Measurements from ENCODE around the gene COTL1. TPM values are rescaled to one million over a fixed set of nuclear protein-coding genes. Genes with fewer than 3 reads are reported as not detected.

Gene COTL1
- total RNA-seq, 1 experiment from 2014 or later = 102 TPM

- H3K9me3 Mint-ChIP-seq = no peaks in the 10 kb centered on the region
- peaks cover 20% of the 10 kb centered on the region; the same call in 1 of the 2 replicates for H3K36me3 Mint-ChIP-seq
- ChIA-PET CTCF (interaction anchor here (0.7 to 1.5 kb wide), 6 partner anchors 9 to 84 kb away, joined by 3 to 5 read pairs (median 3); no protein-coding TSS in a partner anchor), POLR2A (no interaction called here)
- DNase-seq (ENCODE audit: low spot score) (peak; percentile 35), ATAC-seq (peak; percentile 47)
- peak overlapping the region; percentile 51; the same call in 1 of the 2 replicates for H3K27ac Mint-ChIP-seq
- TF ChIP-seq SMAD3 (CRISPR knock-in tag; IDR thresholded peaks at IDR 0.05; ENCODE audit: borderline replicate concordance) (no peak), ZNF219 (CRISPR knock-in tag; IDR thresholded peaks at IDR 0.05; ENCODE audit: borderline replicate concordance) (no peak), HMGXB4 (CRISPR knock-in tag; IDR thresholded peaks at IDR 0.05) (no peak)
- peaks cover 48% of the 10 kb centered on the region for H3K4me1 Mint-ChIP-seq
- H3K27me3 Mint-ChIP-seq (ENCODE audit: low read depth) = no peaks in the 10 kb centered on the region
- no peak overlapping the region for H3K4me3 Mint-ChIP-seq
Measured at GRCh38 chr16:84594725-84595038, 23.2 kb downstream of the COTL1 start.

- Mint-ChIP-seq H3K36me3 (peaks cover 25% of the 10 kb centered on the region), H3K27ac (no peak overlapping the region), H3K27me3 (ENCODE audit: low read depth) (no peaks in the 10 kb centered on the region), H3K9me3 (no peaks in the 10 kb centered on the region), H3K4me1 (peaks cover 42% of the 10 kb centered on the region), H3K4me3 (no peak overlapping the region)
- ATAC-seq (peak; percentile 18; the same call in 1 of the 2 replicates), DNase-seq (ENCODE audit: low spot score) (no peak)
- ChIA-PET CTCF (interaction anchor here (0.5 to 1.5 kb wide), 7 partner anchors 8 to 243 kb away, joined by 3 to 5 read pairs (median 3); no protein-coding TSS in a partner anchor), POLR2A (no interaction called here)
- no peak for TF ChIP-seq ZBTB21 (CRISPR knock-in tag; IDR thresholded peaks at IDR 0.05; ENCODE audit: borderline replicate concordance)
- no peak for TF ChIP-seq ZNF423 (CRISPR knock-in tag; IDR thresholded peaks at IDR 0.05)
- TF ChIP-seq IRF2 (CRISPR knock-in tag; IDR thresholded peaks at IDR 0.05; ENCODE audit: borderline replicate concordance, low read depth) = no peak
- TF ChIP-seq SMAD3 (CRISPR knock-in tag; IDR thresholded peaks at IDR 0.05; ENCODE audit: borderline replicate concordance) = no peak
- no peak for TF ChIP-seq AR (CRISPR knock-in tag; IDR thresholded peaks at IDR 0.05)
- no peak for TF ChIP-seq FOXK1 (CRISPR knock-in tag; IDR thresholded peaks at IDR 0.05)
- no peak for TF ChIP-seq SOX15 (CRISPR knock-in tag; IDR thresholded peaks at IDR 0.05)
- TF ChIP-seq ZNF532 (CRISPR knock-in tag; IDR thresholded peaks at IDR 0.05; ENCODE audit: borderline replicate concordance) = no peak
- no peak for TF ChIP-seq ATF1 (CRISPR knock-in tag; IDR thresholded peaks at IDR 0.05)
- TF ChIP-seq HMGXB4 (CRISPR knock-in tag; IDR thresholded peaks at IDR 0.05) = no peak
- TF ChIP-seq CREM (CRISPR knock-in tag; IDR thresholded peaks at IDR 0.05) = no peak
- no peak for TF ChIP-seq JUN (CRISPR knock-in tag; IDR thresholded peaks at IDR 0.05)
- TF ChIP-seq E2F4 (CRISPR knock-in tag; IDR thresholded peaks at IDR 0.05; ENCODE audit: borderline replicate concordance, low read depth) = no peak
- TF ChIP-seq ERG (CRISPR knock-in tag; IDR thresholded peaks at IDR 0.05) = no peak
- TF ChIP-seq FOXP4 (CRISPR knock-in tag; IDR thresholded peaks at IDR 0.05) = no peak
Measured at GRCh38 chr16:84593825-84594724, 23.8 kb downstream of the COTL1 start.

All from WTC11 (cell line).